HG02852 (cell line): ENCODE data around the gene CHAD.
"Not testable (repeated sequence)": the region's sequence is repeated elsewhere in the genome, so short reads cannot be mapped to it uniquely, and the experiment has no call there.

Experiments used
- ATAC-seq: cut with Tn5 transposase; IDR thresholded peaks from one replicate; pipeline ENCODE4 v1.9.1; 2021; ENCODE audit warnings: mild to moderate bottlenecking, moderate library complexity; ENCODE audit not compliant: unreplicated experiment

The CHAD gene

GRCh38 chr17:50475775-50476544, 7.3 kb upstream of the CHAD start:
- not testable (repeated sequence) for ATAC-seq

GRCh38 chr17:50475362-50475761, 6.7 kb upstream of the CHAD start:
- ATAC-seq: no peak

- no peak for ATAC-seq
Measured at GRCh38 chr17:50474523-50474922, 5.8 kb upstream of the CHAD start.

- ATAC-seq: no peak
Measured at GRCh38 chr17:50473901-50474300, 5.2 kb upstream of the CHAD start.

- not testable (repeated sequence) for ATAC-seq
Measured at GRCh38 chr17:50472761-50473161, 4.1 kb upstream of the CHAD start.

- no peak for ATAC-seq
Measured at GRCh38 chr17:50472286-50472685, 3.6 kb upstream of the CHAD start.

GRCh38 chr17:50471009-50471905, 2.6 kb upstream of the CHAD start:
- ATAC-seq: no peak

GRCh38 chr17:50470426-50470825, 1.7 kb upstream of the CHAD start:
- no peak for ATAC-seq

GRCh38 chr17:50469671-50470305, 1.1 kb upstream of the CHAD start:
- ATAC-seq: no peak

GRCh38 chr17:50469208-50469605, 527 bp upstream of the CHAD start:
- no peak for ATAC-seq

GRCh38 chr17:50467855-50468303, 801 bp downstream of the CHAD start:
- no peak for ATAC-seq

- no peak for ATAC-seq
Measured at GRCh38 chr17:50467114-50467854, 1.4 kb downstream of the CHAD start.

- no peak for ATAC-seq
Measured at GRCh38 chr17:50466371-50467113, 2.1 kb downstream of the CHAD start.

- no peak for ATAC-seq
Measured at GRCh38 chr17:50465635-50466034, 3.0 kb downstream of the CHAD start.

- no peak for ATAC-seq
Measured at GRCh38 chr17:50465171-50465570, 3.5 kb downstream of the CHAD start.

- ATAC-seq: no peak
Measured at GRCh38 chr17:50464736-50465135, 3.9 kb downstream of the CHAD start.

GRCh38 chr17:50464121-50464520, 4.6 kb downstream of the CHAD start:
- ATAC-seq: no peak

GRCh38 chr17:50462446-50462845, 6.2 kb downstream of the CHAD start:
- no peak for ATAC-seq

- ATAC-seq: no peak
Measured at GRCh38 chr17:50461550-50462132, 7.0 kb downstream of the CHAD start.
